Measurements from ENCODE around the gene ARCN1.

The ARCN1 gene

DNA sequence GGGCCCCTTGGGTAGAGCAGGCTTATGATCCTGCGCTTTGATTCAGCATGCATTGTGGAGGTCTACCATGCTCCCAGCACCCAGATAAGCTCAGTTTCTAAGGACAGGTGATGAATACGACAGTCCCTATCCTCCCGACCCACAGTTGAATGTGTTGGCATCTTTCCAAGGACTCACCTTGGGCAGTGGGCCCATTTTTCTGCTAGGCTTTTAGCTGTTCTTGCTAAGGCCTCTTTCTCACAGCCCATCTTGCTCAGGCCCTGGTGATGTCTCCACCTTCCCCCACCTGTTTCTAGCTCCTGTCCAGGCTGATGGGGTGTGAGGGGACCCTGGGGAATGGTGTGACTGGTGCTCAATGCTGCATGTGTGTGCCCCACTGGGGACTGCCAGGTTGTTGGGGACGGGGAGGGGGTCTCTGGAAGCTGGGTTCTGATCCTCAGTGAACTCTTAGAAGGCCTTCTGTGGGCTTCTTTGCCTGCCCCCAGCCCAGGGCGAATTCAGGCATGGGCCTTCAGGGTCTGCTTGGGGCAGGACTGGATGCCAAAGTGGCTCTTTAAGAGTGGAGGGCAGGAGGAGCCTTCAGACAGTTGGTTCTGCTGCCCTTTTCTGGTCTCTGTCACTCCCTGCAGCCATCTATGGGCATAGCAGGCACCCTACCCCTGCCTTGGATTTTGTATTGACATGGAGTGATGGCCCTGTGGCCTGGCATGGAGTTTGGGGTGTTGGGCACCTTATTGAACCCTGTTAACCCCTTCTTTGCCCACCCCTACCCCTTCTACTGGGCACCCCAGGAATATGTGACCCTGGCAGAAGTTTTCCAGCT, 68.3 kb downstream of the ARCN1 start:
- DNase-seq, result no peak

DNA sequence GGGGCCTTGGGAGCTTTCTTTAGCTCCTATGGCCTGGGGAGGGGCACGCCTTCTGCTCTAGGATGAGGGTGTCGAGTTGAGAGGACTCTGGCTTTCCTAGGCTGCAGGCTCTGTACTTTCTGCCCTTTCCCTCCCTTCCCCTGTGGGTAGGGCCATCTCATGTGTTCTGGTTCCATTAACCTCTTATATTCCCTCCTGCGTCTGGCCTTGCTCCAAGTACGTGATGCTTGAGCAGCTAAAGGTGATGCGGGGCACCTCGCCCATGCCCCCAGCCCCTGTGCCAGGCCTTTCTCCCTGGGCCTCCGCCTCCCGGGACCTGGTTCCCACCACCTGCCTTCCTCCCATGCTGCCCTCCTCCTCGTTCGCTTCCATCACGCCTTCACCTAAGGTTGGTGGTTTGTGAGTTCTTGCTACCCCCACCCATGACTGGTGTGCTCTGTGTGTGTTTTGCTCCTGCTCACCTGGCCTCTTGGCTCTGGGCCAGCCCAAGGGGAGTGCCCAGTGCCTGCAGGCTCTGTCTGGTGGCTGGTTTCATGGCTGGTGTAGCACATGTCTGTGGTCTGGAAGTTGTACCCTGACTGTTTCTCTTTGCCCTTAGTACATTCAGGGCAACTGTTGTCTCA, 69.3 kb downstream of the ARCN1 start:
- DNase-seq, result no peak

DNA sequence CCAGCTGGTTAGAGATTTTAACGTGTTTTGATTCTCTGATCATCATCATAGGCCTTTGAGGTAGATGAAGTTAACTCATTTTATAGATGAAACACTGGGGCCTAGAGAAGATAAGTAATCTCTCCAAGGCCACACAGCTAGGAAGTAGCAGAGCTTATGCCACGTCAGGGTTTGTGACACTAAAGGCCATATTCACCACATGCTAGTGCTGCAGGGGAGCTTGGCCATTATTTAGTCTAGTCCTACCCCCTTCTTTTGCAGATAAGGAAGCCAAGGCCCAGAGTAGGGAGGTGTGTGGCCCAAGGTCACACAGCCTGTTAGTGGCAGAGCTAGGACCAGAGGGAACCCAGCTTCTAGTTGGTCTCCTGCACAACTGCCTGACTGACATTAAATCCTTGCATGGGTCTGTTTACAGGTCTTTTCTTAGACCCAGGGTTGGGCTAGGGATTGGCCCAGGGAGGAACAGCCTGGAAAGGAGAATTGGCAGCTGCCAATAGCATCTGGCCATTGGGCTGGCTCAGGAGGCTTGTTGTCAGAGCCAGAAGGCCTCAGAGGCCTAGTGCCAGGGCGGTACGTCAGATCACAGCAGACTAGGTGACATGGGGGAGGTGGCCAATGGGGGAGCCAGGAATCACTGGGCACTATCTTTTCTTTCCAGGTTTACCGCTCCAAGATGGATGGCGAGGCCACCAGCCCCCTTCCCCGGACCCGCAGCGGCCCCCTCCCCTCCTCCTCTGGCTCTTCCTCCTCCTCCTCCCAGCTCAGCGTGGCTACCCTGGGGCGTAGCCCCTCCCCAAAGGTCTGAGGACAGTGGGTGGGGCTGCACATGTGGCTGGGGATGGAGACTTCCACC, 71.2 kb downstream of the ARCN1 start:
- no peak for DNase-seq

DNA sequence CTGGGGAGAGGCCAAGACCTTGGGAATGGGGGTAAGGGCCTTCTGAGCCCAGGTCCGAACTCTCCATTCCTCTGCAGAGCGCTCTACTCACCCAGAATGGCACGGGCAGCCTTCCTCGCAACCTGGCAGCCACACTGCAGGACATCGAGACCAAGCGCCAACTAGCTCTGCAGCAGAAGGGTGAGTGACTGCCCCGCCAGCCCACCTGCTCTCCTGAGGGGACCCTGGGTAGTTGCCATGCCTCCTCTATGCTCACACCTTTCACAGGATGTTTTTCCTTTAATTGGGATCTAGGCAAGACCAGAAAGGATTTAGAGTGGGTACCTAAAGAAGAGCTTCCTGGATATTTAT, 71.8 kb downstream of the ARCN1 start:
- DNase-seq, result no peak

DNA sequence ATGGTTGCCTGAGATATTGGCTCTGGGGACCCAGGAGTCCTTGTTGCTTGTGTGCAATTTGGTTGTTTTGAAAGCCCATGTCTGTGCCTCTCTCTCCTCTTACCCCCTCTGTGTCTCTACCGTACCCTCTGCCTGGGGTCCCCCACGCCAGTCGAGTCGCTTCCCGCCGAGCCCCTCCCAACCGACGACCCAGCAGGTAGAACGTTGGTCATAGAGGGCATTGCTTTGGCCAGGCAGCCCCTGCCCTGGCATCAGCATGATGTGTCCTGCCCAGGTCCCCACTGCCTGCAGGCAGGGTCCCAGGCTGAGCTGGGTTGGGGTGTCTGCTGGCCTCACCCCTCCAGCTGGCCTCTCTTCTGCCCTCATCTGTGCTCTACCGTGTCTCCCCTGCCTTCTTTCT, 72.3 kb downstream of the ARCN1 start:
- DNase-seq, result no peak

DNA sequence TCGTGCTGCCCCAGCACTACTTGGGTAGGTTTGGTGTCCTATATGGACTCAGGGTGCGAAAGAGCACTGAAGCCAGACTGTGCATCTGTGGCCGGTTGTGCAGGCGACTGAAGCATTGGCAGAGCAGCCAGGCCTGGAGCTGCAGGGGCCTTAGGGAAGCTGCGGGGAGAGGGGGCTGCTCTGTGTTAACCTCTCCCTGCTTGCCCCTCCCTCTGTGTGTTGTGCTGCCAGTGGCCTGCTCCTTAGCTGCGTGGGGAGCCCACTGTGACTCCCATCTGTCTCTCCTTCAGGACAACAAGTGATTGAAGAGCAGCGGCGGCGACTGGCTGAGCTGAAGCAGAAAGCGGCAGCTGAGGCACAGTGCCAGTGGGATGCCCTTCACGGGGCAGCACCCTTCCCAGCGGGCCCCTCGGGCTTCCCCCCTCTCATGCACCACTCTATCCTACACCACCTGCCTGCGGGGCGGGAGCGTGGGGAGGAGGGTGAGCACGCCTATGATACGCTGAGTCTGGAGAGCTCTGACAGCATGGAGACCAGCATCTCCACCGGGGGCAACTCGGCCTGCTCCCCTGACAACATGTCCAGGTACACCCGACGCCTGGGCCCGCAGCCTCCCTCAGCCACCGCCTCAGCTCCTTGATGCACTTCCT, 73.0 kb downstream of the ARCN1 start:
- no peak for DNase-seq

DNA sequence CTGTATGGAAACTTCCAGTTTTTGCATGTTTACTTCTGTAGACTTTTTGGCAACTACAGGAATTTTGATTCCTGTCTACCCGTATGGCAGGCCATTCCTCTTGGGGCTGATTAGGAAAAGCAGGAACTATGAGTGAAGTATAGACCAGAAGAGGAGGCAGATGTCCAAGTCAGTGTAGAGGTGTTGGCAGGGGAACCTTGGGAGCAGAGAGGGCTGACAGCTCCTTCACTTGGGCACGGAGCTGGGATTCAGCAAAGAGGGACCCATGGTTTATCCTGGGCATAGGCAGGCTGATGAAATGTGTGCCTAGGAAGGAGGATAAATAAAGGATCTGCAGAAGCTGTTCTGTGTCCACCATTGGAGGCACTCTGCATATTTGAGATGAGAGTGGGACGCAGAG, 74.2 kb downstream of the ARCN1 start:
- DNase-seq, result no peak

DNA sequence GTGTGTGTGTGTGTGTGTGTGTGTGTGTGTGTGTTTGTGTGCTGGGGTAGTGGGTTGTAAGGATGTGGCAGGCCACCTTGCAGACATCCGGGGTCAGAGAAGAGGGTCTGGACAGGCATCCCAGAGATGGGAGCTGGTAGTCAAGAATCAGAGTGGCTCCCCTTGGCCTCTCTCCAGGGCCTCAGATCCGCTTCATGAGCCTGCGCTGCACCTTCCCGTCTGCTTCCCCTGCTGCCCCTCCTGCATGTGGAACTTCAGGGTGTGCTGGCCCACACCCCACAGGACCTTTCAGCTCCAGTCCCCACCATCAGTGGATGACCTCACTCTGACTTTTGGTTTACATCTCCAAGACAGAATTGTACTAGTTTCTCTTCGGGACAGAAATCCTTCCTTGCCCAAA, 76.1 kb downstream of the ARCN1 start:
- DNase-seq, result no peak

DNA sequence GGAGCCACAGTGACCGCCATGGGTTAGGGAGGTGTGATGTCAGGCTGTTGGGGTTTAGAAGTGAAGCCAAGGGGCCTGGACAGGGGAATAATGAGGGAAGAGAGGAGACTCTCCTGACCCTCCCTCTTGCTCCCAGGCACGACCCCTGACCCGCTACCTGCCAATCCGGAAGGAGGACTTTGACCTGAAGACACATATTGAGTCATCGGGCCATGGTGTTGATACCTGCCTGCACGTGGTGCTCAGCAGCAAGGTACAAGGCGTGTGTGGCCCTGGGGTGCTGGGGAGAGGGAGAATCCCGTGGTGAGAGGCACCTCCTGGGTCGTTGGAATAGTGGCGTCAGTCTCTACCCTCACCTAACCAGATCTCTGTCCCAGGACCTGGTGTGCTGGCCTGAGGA, 77.7 kb downstream of the ARCN1 start:
- no peak for DNase-seq

DNA sequence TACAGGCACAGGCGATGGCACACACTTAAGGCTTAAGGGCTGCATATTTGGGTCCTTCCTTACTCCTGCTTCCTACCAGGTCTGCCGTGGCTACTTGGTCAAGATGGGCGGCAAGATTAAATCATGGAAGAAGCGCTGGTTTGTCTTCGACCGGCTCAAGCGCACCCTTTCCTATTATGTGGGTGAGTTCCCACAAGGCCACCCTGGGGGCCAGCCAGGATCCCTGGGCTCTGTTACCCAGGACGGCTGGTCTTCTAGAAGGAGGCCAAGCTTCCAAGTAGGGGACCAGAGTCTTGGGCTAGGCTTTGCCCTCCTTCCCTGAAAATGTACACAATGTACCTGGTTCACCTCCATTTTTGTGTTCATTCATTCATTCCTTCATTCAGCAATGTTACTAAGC, 78.2 kb downstream of the ARCN1 start:
- no peak for DNase-seq

DNA sequence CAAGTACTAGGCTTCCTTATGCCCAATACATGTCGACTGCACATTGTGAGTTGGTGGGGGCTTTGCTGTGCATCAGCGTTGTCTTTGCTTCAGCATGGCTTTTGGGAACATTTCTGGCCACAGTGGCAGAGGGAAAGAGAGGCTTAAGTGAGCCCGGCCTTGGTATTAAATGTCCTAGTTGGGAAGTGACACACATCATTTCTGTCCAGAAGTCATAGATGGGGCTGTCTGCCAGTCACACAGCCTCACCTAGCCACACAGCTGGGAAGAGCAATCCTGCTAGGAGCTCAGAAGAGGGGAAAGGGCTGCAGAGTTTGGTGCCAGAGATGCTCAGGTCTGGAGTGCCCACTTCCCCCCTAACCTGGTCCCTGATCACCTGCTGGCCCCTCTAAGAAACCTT, 79.6 kb downstream of the ARCN1 start:
- no peak for DNase-seq
